ENCODE results near the gene PPA2.

Gene PPA2

GRCh38 chr4:105399532-105400161 lies 74.2 kb downstream of the PPA2 start:
- Histone ChIP-seq H3K27ac (ENCODE audit: low read depth, low read length) (no peak overlapping the region), H3K36me3 (ENCODE audit: control insufficient read depth, low read length) (no peaks in the 10 kb centered on the region)

GRCh38 chr4:105392858-105393257 lies 81.0 kb downstream of the PPA2 start:
- H3K9me2 ChIP-seq (replicated peaks; ENCODE audit: control insufficient read depth, low read length), result no peaks in the 10 kb centered on the region
- H3K4me2 ChIP-seq (ENCODE audit: low read length), result no peak overlapping the region
- no peaks in the 10 kb centered on the region for H3K9me3 ChIP-seq (ENCODE audit: control insufficient read depth, insufficient read depth, low read length)
- no peaks in the 10 kb centered on the region for H3K79me2 ChIP-seq (ENCODE audit: control insufficient read depth, low read length)
- H3K27ac ChIP-seq (ENCODE audit: low read depth, low read length), result no peak overlapping the region
- no peaks in the 10 kb centered on the region for H3K27me3 ChIP-seq (ENCODE audit: control insufficient read depth, low read length)
- no peaks in the 10 kb centered on the region for H4K20me1 ChIP-seq (ENCODE audit: control insufficient read depth, insufficient read depth, low read depth, low read length)
- H3K36me3 ChIP-seq (ENCODE audit: control insufficient read depth, low read length), result no peaks in the 10 kb centered on the region
- no peak overlapping the region for H3K4me3 ChIP-seq (ENCODE audit: low read length)
- TF ChIP-seq CTCF (IDR thresholded peaks at IDR 0.05; ENCODE audit: low read depth, low read length, poor library complexity, severe bottlenecking) (no peak), EZH2phosphoT487 (IDR thresholded peaks at IDR 0.05; ENCODE audit: borderline replicate concordance, low read length) (no peak)
- no peaks in the 10 kb centered on the region for H3K4me1 ChIP-seq (ENCODE audit: control insufficient read depth, low read length)
- no peaks in the 10 kb centered on the region for H3F3A ChIP-seq (ENCODE audit: control insufficient read depth, insufficient read depth)

More at GRCh38 chr4:105399532-105400161, 74.2 kb downstream of the PPA2 start:
- Histone ChIP-seq H3K4me1 (ENCODE audit: control insufficient read depth, low read length) (no peaks in the 10 kb centered on the region), H3F3A (ENCODE audit: control insufficient read depth, insufficient read depth) (no peaks in the 10 kb centered on the region), H3K79me2 (ENCODE audit: control insufficient read depth, low read length) (no peaks in the 10 kb centered on the region), H3K9me3 (ENCODE audit: control insufficient read depth, insufficient read depth, low read length) (no peaks in the 10 kb centered on the region), H3K27me3 (ENCODE audit: control insufficient read depth, low read length) (no peaks in the 10 kb centered on the region), H3K9me2 (replicated peaks; ENCODE audit: control insufficient read depth, low read length) (no peaks in the 10 kb centered on the region), H4K20me1 (ENCODE audit: control insufficient read depth, insufficient read depth, low read depth, low read length) (no peaks in the 10 kb centered on the region), H3K4me3 (ENCODE audit: low read length) (no peak overlapping the region), H3K4me2 (ENCODE audit: low read length) (no peak overlapping the region)
- TF ChIP-seq EZH2phosphoT487 (IDR thresholded peaks at IDR 0.05; ENCODE audit: borderline replicate concordance, low read length) (no peak), CTCF (IDR thresholded peaks at IDR 0.05; ENCODE audit: low read depth, low read length, poor library complexity, severe bottlenecking) (no peak)

GRCh38 chr4:105389167-105389566 lies 84.7 kb downstream of the PPA2 start:
- no peaks in the 10 kb centered on the region for H3K79me2 ChIP-seq (ENCODE audit: control insufficient read depth, low read length)
- H3K27me3 ChIP-seq (ENCODE audit: control insufficient read depth, low read length), result no peaks in the 10 kb centered on the region
- no peak overlapping the region for H3K27ac ChIP-seq (ENCODE audit: low read depth, low read length)
- no peaks in the 10 kb centered on the region for H4K20me1 ChIP-seq (ENCODE audit: control insufficient read depth, insufficient read depth, low read depth, low read length)
- no peak overlapping the region for H3K4me2 ChIP-seq (ENCODE audit: low read length)
- no peaks in the 10 kb centered on the region for H3K9me3 ChIP-seq (ENCODE audit: control insufficient read depth, insufficient read depth, low read length)
- H3K4me3 ChIP-seq (ENCODE audit: low read length), result no peak overlapping the region
- TF ChIP-seq CTCF (IDR thresholded peaks at IDR 0.05; ENCODE audit: low read depth, low read length, poor library complexity, severe bottlenecking) (no peak), EZH2phosphoT487 (IDR thresholded peaks at IDR 0.05; ENCODE audit: borderline replicate concordance, low read length) (no peak)
- no peaks in the 10 kb centered on the region for H3F3A ChIP-seq (ENCODE audit: control insufficient read depth, insufficient read depth)
- peaks cover 3% of the 10 kb centered on the region; the same call in 1 of the 2 replicates for H3K36me3 ChIP-seq (ENCODE audit: control insufficient read depth, low read length)
- no peaks in the 10 kb centered on the region for H3K9me2 ChIP-seq (replicated peaks; ENCODE audit: control insufficient read depth, low read length)
- no peaks in the 10 kb centered on the region for H3K4me1 ChIP-seq (ENCODE audit: control insufficient read depth, low read length)

Data from DOHH2 (cell line).